KMS-11 (cell line): Measurements from ENCODE around the gene ZFYVE28.

ENCODE experiments used
- H2AFZ ChIP-seq: fragments of 200-600 bp; sonication (generic); 2 replicates; pipeline ENCODE4 v1.6.1; 2016; ENCODE audit warnings: antibody characterized with exemption, mixed run types, low read depth
- H3K27ac ChIP-seq: fragments of 200-600 bp; sonication (generic); 2 replicates; pipeline ENCODE4 v1.6.1; 2016; ENCODE audit warnings: mild to moderate bottlenecking, mixed run types
- H3K27me3 ChIP-seq: fragments of 200-600 bp; sonication (generic); 2 replicates; pipeline ENCODE4 v1.6.1; 2017; ENCODE audit warnings: mild to moderate bottlenecking, low read depth, mixed run types, moderate library complexity; ENCODE audit not compliant: insufficient read depth
- H3K36me3 ChIP-seq: fragments of 200-600 bp; sonication (generic); 2 replicates; pipeline ENCODE4 v1.6.1; 2017; ENCODE audit warnings: mild to moderate bottlenecking, mixed run types; ENCODE audit not compliant: insufficient read depth
- H3K4me1 ChIP-seq: fragments of 200-600 bp; sonication (generic); 2 replicates; pipeline ENCODE4 v1.6.1; 2016; ENCODE audit warnings: mild to moderate bottlenecking, low read depth, mixed run types; ENCODE audit not compliant: poor library complexity, severe bottlenecking
- H3K4me2 ChIP-seq: fragments of 200-600 bp; sonication (generic); 2 replicates; pipeline ENCODE4 v1.7.0; 2016; ENCODE audit warnings: mild to moderate bottlenecking, mixed run types
- H3K4me3 ChIP-seq: fragments of 200-600 bp; sonication (generic); IDR thresholded peaks from 2 replicates; pipeline ENCODE4 v1.6.1; 2017; ENCODE audit warnings: low read depth, low read length, mixed read lengths; ENCODE audit not compliant: insufficient read depth
- H3K79me2 ChIP-seq: fragments of 200-600 bp; sonication (generic); 2 replicates; pipeline ENCODE4 v1.6.1; 2016; ENCODE audit warnings: low read depth, mixed run types; ENCODE audit not compliant: insufficient read depth
- H3K9ac ChIP-seq: fragments of 200-600 bp; sonication (generic); 2 replicates; pipeline ENCODE4 v1.6.1; 2016; ENCODE audit warnings: mild to moderate bottlenecking, mixed run types
- H4K20me1 ChIP-seq: fragments of 200-600 bp; sonication (generic); 2 replicates; pipeline ENCODE4 v1.6.1; 2016; ENCODE audit warnings: mild to moderate bottlenecking, mixed run types; ENCODE audit not compliant: insufficient read depth
- TF ChIP-seq, protein P1 (sequence below): fragments of 200-600 bp; sonication (generic); conservative IDR thresholded peaks from 2 replicates; pipeline ENCODE4 v1.6.1; 2017; ENCODE audit warnings: low read depth, mild to moderate bottlenecking, antibody characterized with exemption, low read length, moderate library complexity, mixed read lengths

The ZFYVE28 gene

DNA sequence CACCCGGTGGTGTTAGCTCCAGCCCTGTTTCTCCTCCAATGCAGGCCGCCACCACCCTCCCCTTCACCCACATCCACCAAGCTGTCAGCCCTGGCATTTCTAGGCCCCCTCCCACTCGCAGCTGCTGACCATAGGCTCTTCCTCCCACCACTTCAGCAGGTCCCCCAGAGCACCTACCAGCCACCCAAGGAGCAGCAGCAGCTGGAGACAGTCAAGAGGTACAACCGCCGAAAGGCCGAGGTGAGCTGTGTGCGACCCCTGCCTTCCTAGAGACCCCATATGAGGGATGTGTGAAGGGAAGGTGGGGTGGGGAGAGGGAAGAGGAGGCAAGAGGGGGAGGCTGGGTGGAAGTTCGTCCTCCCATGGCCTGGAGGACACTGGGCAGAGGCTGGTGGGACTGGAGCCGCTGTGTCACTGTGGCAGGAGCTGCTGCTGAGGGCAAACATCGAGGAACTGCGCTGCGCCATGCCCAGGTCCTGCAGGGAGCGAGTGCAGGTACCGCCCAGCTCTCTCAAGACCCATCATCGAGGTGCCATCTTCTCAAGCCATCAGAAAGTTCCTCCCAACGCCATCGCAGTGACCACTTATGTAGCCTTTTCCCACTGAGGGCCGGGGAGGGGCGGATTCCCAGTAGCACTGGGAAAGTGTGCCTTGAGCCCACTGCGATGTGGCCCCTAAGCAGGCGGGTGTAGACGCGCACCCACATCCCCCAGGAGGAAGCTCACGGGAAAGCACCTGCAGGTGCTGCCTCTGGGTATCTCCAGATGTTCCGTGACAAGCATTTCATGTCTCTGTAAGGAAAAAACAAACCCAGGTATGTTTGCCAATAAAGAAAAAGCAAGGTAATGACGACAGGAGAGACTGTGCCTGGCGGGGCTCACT lies 31.3 kb upstream of the ZFYVE28 start:
- H4K20me1 ChIP-seq = no peaks in the 10 kb centered on the region
- H3K36me3 ChIP-seq = no peaks in the 10 kb centered on the region
- TF ChIP-seq, protein P1, sequence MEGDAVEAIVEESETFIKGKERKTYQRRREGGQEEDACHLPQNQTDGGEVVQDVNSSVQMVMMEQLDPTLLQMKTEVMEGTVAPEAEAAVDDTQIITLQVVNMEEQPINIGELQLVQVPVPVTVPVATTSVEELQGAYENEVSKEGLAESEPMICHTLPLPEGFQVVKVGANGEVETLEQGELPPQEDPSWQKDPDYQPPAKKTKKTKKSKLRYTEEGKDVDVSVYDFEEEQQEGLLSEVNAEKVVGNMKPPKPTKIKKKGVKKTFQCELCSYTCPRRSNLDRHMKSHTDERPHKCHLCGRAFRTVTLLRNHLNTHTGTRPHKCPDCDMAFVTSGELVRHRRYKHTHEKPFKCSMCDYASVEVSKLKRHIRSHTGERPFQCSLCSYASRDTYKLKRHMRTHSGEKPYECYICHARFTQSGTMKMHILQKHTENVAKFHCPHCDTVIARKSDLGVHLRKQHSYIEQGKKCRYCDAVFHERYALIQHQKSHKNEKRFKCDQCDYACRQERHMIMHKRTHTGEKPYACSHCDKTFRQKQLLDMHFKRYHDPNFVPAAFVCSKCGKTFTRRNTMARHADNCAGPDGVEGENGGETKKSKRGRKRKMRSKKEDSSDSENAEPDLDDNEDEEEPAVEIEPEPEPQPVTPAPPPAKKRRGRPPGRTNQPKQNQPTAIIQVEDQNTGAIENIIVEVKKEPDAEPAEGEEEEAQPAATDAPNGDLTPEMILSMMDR = no peak
- H3K4me2 ChIP-seq = no peak overlapping the region
- H2AFZ ChIP-seq = no peak overlapping the region
- no peak overlapping the region for H3K27ac ChIP-seq
- no peaks in the 10 kb centered on the region for H3K79me2 ChIP-seq
- no peaks in the 10 kb centered on the region for H3K27me3 ChIP-seq
- H3K9ac ChIP-seq = no peak overlapping the region
- H3K4me1 ChIP-seq = no peaks in the 10 kb centered on the region
- H3K4me3 ChIP-seq = no peak overlapping the region

DNA sequence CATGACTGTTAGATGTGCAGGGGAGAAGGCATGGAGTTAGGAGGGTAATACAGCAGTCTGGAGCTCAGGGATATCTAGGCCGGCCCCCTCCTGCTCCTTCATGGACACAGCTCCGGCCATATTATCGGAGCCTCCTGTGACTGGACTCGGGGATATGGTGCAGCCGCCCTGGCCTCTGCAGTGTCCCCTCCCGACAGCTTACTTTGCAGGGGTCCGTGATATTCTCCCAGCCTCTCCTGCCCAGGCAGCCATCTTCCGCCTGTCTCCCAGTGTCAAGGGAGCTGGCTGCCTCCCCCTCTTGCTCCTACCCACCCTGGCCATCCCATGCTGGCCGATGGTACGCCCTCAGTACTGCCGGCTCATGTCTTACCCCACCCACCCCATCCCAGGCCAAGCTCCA lies 30.6 kb upstream of the ZFYVE28 start:
- Histone ChIP-seq H3K9ac (no peak overlapping the region), H3K4me2 (no peak overlapping the region), H3K79me2 (no peaks in the 10 kb centered on the region), H2AFZ (no peak overlapping the region), H3K4me3 (no peak overlapping the region), H3K27me3 (no peaks in the 10 kb centered on the region), H3K36me3 (no peaks in the 10 kb centered on the region), H3K27ac (no peak overlapping the region), H3K4me1 (no peaks in the 10 kb centered on the region), H4K20me1 (no peaks in the 10 kb centered on the region)
- TF ChIP-seq, protein P1 = no peak

DNA sequence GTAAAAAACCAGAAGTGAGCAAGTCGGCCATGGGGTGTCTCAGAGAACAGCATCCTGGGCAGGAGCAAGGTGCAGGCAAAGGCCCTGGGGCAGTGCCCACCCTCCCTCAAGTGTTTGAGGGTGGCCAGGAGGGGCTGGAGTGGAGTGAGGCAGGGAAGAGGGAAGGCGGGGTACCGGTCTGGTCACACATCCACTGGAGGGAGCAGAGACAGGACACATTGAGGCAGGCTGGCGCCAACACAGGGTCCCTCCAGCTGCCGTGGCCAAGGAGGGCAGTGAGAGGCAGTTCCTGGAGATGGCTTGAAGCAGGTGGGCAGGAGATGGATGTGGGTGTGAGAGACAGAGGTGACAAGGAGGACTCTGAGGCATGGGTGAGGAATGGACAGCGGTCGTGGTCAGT lies 30.1 kb upstream of the ZFYVE28 start:
- H3K4me3 ChIP-seq = no peak overlapping the region
- TF ChIP-seq, protein P1 = no peak
- no peaks in the 10 kb centered on the region for H3K79me2 ChIP-seq
- no peaks in the 10 kb centered on the region for H3K36me3 ChIP-seq
- no peaks in the 10 kb centered on the region for H3K4me1 ChIP-seq
- no peaks in the 10 kb centered on the region for H3K27me3 ChIP-seq
- H3K9ac ChIP-seq = no peak overlapping the region
- H3K27ac ChIP-seq = no peak overlapping the region
- H2AFZ ChIP-seq = no peak overlapping the region
- no peak overlapping the region for H3K4me2 ChIP-seq
- no peaks in the 10 kb centered on the region for H4K20me1 ChIP-seq

DNA sequence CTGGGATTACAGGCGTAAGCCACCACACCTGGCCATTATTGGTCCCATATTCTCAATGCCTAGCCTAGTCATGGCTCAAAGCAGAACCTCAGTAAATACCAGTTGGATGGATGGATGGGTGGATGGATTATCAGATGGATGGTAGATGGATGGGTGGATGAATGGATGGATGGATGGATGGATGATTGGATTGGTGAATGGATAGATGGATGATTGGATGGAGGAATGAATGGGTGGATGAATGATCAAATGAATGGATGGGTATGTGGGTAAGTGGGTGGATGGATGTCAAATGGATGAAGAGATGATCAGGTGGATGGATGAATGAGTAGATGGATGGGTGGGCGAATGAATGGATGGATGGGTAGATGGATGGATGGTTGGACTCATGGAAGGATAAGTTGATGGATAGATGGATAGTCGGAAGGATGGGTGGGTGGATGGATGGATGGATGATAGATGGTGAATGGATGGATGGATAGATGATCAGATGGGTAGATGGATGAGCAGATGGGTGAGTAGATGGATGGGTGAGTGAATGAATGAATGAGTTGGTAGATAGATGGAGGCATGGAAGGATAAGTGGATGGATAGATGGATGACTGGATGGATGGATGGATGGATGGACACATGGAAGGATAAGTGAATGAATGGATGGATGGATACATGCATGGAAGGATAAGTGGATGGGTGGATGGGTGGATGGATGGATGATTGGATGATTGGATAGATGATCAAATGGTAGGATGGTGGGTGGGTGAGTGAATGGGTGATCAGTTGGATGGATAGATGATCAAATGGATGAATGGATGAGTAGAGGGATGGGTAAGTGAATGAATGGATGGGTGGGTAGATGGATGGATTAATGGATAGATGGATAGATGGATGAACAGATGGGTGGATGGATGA lies 28.5 kb upstream of the ZFYVE28 start:
- H3K4me1 ChIP-seq = no peaks in the 10 kb centered on the region
- no peak overlapping the region for H3K27ac ChIP-seq

More for the DNA sequence above, 28.5 kb upstream of the ZFYVE28 start:
- TF ChIP-seq, protein P1 = no peak
- Histone ChIP-seq H3K9ac (no peak overlapping the region), H3K4me3 (no peak overlapping the region), H4K20me1 (no peaks in the 10 kb centered on the region), H3K79me2 (no peaks in the 10 kb centered on the region), H3K4me2 (no peak overlapping the region), H3K36me3 (no peaks in the 10 kb centered on the region), H2AFZ (no peak overlapping the region), H3K27me3 (no peaks in the 10 kb centered on the region)
